ENCODE measurements around the gene GABARAPL1. TPM values are rescaled to one million over a fixed set of nuclear protein-coding genes. Genes with fewer than 3 reads are reported as not detected.
A peak's percentile ranks its signal among the peaks of the same experiment; 100 is the strongest.

The GABARAPL1 gene
- total RNA-seq, 4 donors from 2014 or later: 122 to 269 (median 193) TPM

- Histone ChIP-seq H3K27me3 (no peaks in the 10 kb centered on the region), H3K4me3 (no peak overlapping the region), H3K9me3 (no peaks in the 10 kb centered on the region), H3K4me1 (peaks cover 0 to 7% (median 0%) of the 10 kb centered on the region in 3 donors), H3K27ac (no peak overlapping the region), H3K36me3 (peaks cover 7 to 35% of the 10 kb centered on the region in 2 donors)
- WGBS, 2 donors (ENCODE audit: low coverage in 1 of 2): 50 to 100% methylated on average over 1 of the region's 1 CpG
- no peak for ATAC-seq
- TF ChIP-seq POLR2AphosphoS5 (IDR thresholded peaks at IDR 0.05): no peak
- TF ChIP-seq EP300 (IDR thresholded peaks at IDR 0.05): no peak
- no peak for TF ChIP-seq POLR2A (IDR thresholded peaks at IDR 0.05)
- TF ChIP-seq CTCF (IDR thresholded peaks at IDR 0.05): no peak
These were observed 14.1 kb downstream of the GABARAPL1 start for GRCh38 chr12:10226731-10227130.

- no peaks in the 10 kb centered on the region for H3K27me3 ChIP-seq
- no peak overlapping the region for H3K27ac ChIP-seq
- peaks cover 3 to 26% of the 10 kb centered on the region in 2 donors for H3K36me3 ChIP-seq
- peaks cover 0 to 7% (median 0%) of the 10 kb centered on the region in 3 donors for H3K4me1 ChIP-seq
- H3K4me3 ChIP-seq: no peak overlapping the region
- WGBS, 2 donors (ENCODE audit: low coverage in 1 of 2): 78 to 91% methylated on average over 1 of the region's 1 CpG
- ATAC-seq: no peak
- TF ChIP-seq CTCF (IDR thresholded peaks at IDR 0.05) (no peak), EP300 (IDR thresholded peaks at IDR 0.05) (no peak), POLR2AphosphoS5 (IDR thresholded peaks at IDR 0.05) (no peak), POLR2A (IDR thresholded peaks at IDR 0.05) (no peak)
- no peaks in the 10 kb centered on the region for H3K9me3 ChIP-seq
These were observed 15.0 kb downstream of the GABARAPL1 start for GRCh38 chr12:10227648-10228047.

- TF ChIP-seq CTCF (IDR thresholded peaks at IDR 0.05): no peak
- no peak for TF ChIP-seq EP300 (IDR thresholded peaks at IDR 0.05)
- no peak for TF ChIP-seq POLR2A (IDR thresholded peaks at IDR 0.05)
- TF ChIP-seq POLR2AphosphoS5 (IDR thresholded peaks at IDR 0.05): no peak
- Histone ChIP-seq H3K36me3 (no peaks in the 10 kb centered on the region), H3K4me3 (no peak overlapping the region), H3K9me3 (no peaks in the 10 kb centered on the region), H3K27me3 (no peaks in the 10 kb centered on the region), H3K27ac (no peak overlapping the region), H3K4me1 (no peaks in the 10 kb centered on the region)
- ATAC-seq: no peak
These were observed 21.9 kb downstream of the GABARAPL1 start for GRCh38 chr12:10234562-10234961.

- no peaks in the 10 kb centered on the region for H3K4me1 ChIP-seq
- no peaks in the 10 kb centered on the region for H3K9me3 ChIP-seq
- WGBS, 2 donors (ENCODE audit: low coverage in 1 of 2): 30 to 33% methylated on average over 4 of the region's 4 CpGs
- H3K27me3 ChIP-seq: no peaks in the 10 kb centered on the region
- H3K4me3 ChIP-seq: no peak overlapping the region
- H3K36me3 ChIP-seq: no peaks in the 10 kb centered on the region
- peak; percentile 58 for ATAC-seq
- H3K27ac ChIP-seq: no peak overlapping the region
- no peak for TF ChIP-seq POLR2AphosphoS5 (IDR thresholded peaks at IDR 0.05)
- TF ChIP-seq POLR2A (IDR thresholded peaks at IDR 0.05): no peak
- TF ChIP-seq EP300 (IDR thresholded peaks at IDR 0.05): no peak
- TF ChIP-seq CTCF (IDR thresholded peaks at IDR 0.05): peak; percentile 80 to 92 (median 85)
These were observed 23.3 kb downstream of the GABARAPL1 start for GRCh38 chr12:10235761-10236631.

GRCh38 chr12:10236720-10237119, 24.0 kb downstream of the GABARAPL1 start:
- no peaks in the 10 kb centered on the region for H3K4me1 ChIP-seq
- 100% methylated on average over 1 of the region's 1 CpG for WGBS, 2 donors (ENCODE audit: low coverage in 1 of 2)
- H3K27ac ChIP-seq: no peak overlapping the region
- no peak for ATAC-seq
- TF ChIP-seq EP300 (IDR thresholded peaks at IDR 0.05): no peak
- TF ChIP-seq POLR2A (IDR thresholded peaks at IDR 0.05): no peak
- no peak for TF ChIP-seq POLR2AphosphoS5 (IDR thresholded peaks at IDR 0.05)
- no peak for TF ChIP-seq CTCF (IDR thresholded peaks at IDR 0.05)
- no peaks in the 10 kb centered on the region for H3K36me3 ChIP-seq
- no peaks in the 10 kb centered on the region for H3K27me3 ChIP-seq
- H3K4me3 ChIP-seq: no peak overlapping the region
- no peaks in the 10 kb centered on the region for H3K9me3 ChIP-seq
